ENCODE results near the gene TUFT1. TPM values are rescaled to one million over a fixed set of nuclear protein-coding genes. Genes with fewer than 3 reads are reported as not detected.

TUFT1 gene
- polyA plus RNA-seq, 3 donors = 1.5 to 1.7 (median 1.6) TPM

GRCh38 chr1:151518936-151519335 lies 21.2 kb upstream of the TUFT1 start:
- intact Hi-C loops (cut with micrococcal nuclease) = no loop called here
- H2AFZ ChIP-seq (ENCODE audit: insufficient read depth, low read depth, low read length, poor library complexity, severe bottlenecking) = no peak overlapping the region
- H3K4me3 Mint-ChIP-seq = no peak overlapping the region
- no peaks in the 10 kb centered on the region for H3K4me1 Mint-ChIP-seq
- no peaks in the 10 kb centered on the region for H4K20me1 ChIP-seq (ENCODE audit: insufficient read depth, low read length)
- no peak for DNase-seq
- no peaks in the 10 kb centered on the region for H3K79me2 ChIP-seq (ENCODE audit: insufficient read depth, low read length)
- no peaks in the 10 kb centered on the region for H3K9me3 Mint-ChIP-seq
- no peak overlapping the region for H3K4me3 ChIP-seq (replicated peaks in 1 of 3; ENCODE audit: low read depth in 2 of 3, low read length in 3 of 3)
- H3K27ac ChIP-seq (ENCODE audit: low read depth in 1 of 2, low read length in 2 of 2) = no peak overlapping the region
- H3K4me2 ChIP-seq (replicated peaks; ENCODE audit: extremely low read depth, low read length, poor library complexity, severe bottlenecking) = no peak overlapping the region
- no peaks in the 10 kb centered on the region for H3K36me3 ChIP-seq (replicated peaks in 1 of 2; ENCODE audit: control insufficient read depth in 1 of 2, insufficient read depth in 2 of 2, low read length in 2 of 2)
- no peak overlapping the region for H3K27ac Mint-ChIP-seq
- H3K36me3 Mint-ChIP-seq = no peaks in the 10 kb centered on the region
- TF ChIP-seq CTCF (IDR thresholded peaks at IDR 0.05) = no peak
- H3K9me3 ChIP-seq (replicated peaks in 1 of 2; ENCODE audit: control insufficient read depth in 1 of 2, insufficient read depth in 1 of 2, low read length in 2 of 2) = no peaks in the 10 kb centered on the region
- H3K27me3 ChIP-seq (ENCODE audit: control insufficient read depth in 2 of 2, insufficient read depth in 2 of 2, low read length in 2 of 2) = no peaks in the 10 kb centered on the region
- no peaks in the 10 kb centered on the region for H3K4me1 ChIP-seq (ENCODE audit: control insufficient read depth in 1 of 2, insufficient read depth in 2 of 2, low read length in 2 of 2)
- no peak overlapping the region for H3K9ac ChIP-seq (ENCODE audit: insufficient read depth, low read length, poor library complexity, severe bottlenecking)
- 100% methylated on average over 11 of the region's 15 CpGs for WGBS (ENCODE audit: insufficient coverage)
- H3K27me3 Mint-ChIP-seq (ENCODE audit: low read depth in 3 of 3) = peaks cover 0 to 5% (median 4%) of the 10 kb centered on the region in 3 donors

GRCh38 chr1:151519667-151520066 lies 20.4 kb upstream of the TUFT1 start:
- H2AFZ ChIP-seq (ENCODE audit: insufficient read depth, low read depth, low read length, poor library complexity, severe bottlenecking) = no peak overlapping the region
- no peaks in the 10 kb centered on the region for H3K9me3 ChIP-seq (replicated peaks in 1 of 2; ENCODE audit: control insufficient read depth in 1 of 2, insufficient read depth in 1 of 2, low read length in 2 of 2)
- H3K9ac ChIP-seq (ENCODE audit: insufficient read depth, low read length, poor library complexity, severe bottlenecking) = no peak overlapping the region
- no peak for TF ChIP-seq CTCF (IDR thresholded peaks at IDR 0.05)
- H3K4me3 Mint-ChIP-seq = no peak overlapping the region
- no peaks in the 10 kb centered on the region for H3K4me1 Mint-ChIP-seq
- no CpG with 5 or more reads among the region's 2 CpGs for WGBS (ENCODE audit: insufficient coverage)
- no peak overlapping the region for H3K4me2 ChIP-seq (replicated peaks; ENCODE audit: extremely low read depth, low read length, poor library complexity, severe bottlenecking)
- H3K4me3 ChIP-seq (replicated peaks in 1 of 3; ENCODE audit: low read depth in 2 of 3, low read length in 3 of 3) = no peak overlapping the region
- H4K20me1 ChIP-seq (ENCODE audit: insufficient read depth, low read length) = no peaks in the 10 kb centered on the region
- H3K79me2 ChIP-seq (ENCODE audit: insufficient read depth, low read length) = no peaks in the 10 kb centered on the region
- H3K27ac Mint-ChIP-seq = no peak overlapping the region
- H3K27me3 ChIP-seq (ENCODE audit: control insufficient read depth in 2 of 2, insufficient read depth in 2 of 2, low read length in 2 of 2) = no peaks in the 10 kb centered on the region
- no peak for DNase-seq
- H3K9me3 Mint-ChIP-seq = no peaks in the 10 kb centered on the region
- peaks cover 2 to 5% (median 4%) of the 10 kb centered on the region in 3 donors for H3K27me3 Mint-ChIP-seq (ENCODE audit: low read depth in 3 of 3)
- H3K36me3 Mint-ChIP-seq = no peaks in the 10 kb centered on the region
- no peak overlapping the region for H3K27ac ChIP-seq (ENCODE audit: low read depth in 1 of 2, low read length in 2 of 2)
- intact Hi-C loops (cut with micrococcal nuclease) = no loop called here
- H3K4me1 ChIP-seq (ENCODE audit: control insufficient read depth in 1 of 2, insufficient read depth in 2 of 2, low read length in 2 of 2) = no peaks in the 10 kb centered on the region
- H3K36me3 ChIP-seq (replicated peaks in 1 of 2; ENCODE audit: control insufficient read depth in 1 of 2, insufficient read depth in 2 of 2, low read length in 2 of 2) = no peaks in the 10 kb centered on the region

Data from CD14-positive monocyte (primary cell).